DOHH2 (cell line): ENCODE data around the gene ATP10B.
"Not testable (repeated sequence)": the region's sequence is repeated elsewhere in the genome, so short reads cannot be mapped to it uniquely, and the experiment has no call there.

Source experiments
- H3F3A ChIP-seq: fragments of 200-600 bp; sonication (generic), shearing (Covaris generic); 2 replicates; pipeline ENCODE4 v1.6.0; 2016; ENCODE audit warnings: antibody characterized with exemption, mild to moderate bottlenecking; ENCODE audit not compliant: control insufficient read depth, insufficient read depth
- H3K27ac ChIP-seq: fragments of 200-600 bp; sonication (generic); 2 replicates; pipeline ENCODE4 v1.5.1; 2014; ENCODE audit warnings: low read depth, mild to moderate bottlenecking, low read length, moderate library complexity
- H3K27me3 ChIP-seq: fragments of 200-600 bp; sonication (generic); 2 replicates; pipeline ENCODE4 v1.6.1; 2014; ENCODE audit warnings: mild to moderate bottlenecking, low read length, mixed read lengths; ENCODE audit not compliant: control insufficient read depth
- H3K36me3 ChIP-seq: fragments of 200-600 bp; sonication (generic); 2 replicates; pipeline ENCODE4 v1.6.1; 2014; ENCODE audit warnings: mild to moderate bottlenecking, low read length, moderate library complexity, mixed read lengths; ENCODE audit not compliant: control insufficient read depth
- H3K4me1 ChIP-seq: fragments of 200-600 bp; sonication (generic); 2 replicates; pipeline ENCODE4 v1.6.1; 2014; ENCODE audit warnings: mild to moderate bottlenecking, low read length, mixed read lengths; ENCODE audit not compliant: control insufficient read depth
- H3K4me2 ChIP-seq: fragments of 200-600 bp; sonication (generic); 2 replicates; pipeline ENCODE4 v1.6.0; 2014; ENCODE audit warnings: mild to moderate bottlenecking, low read length, moderate library complexity
- H3K4me3 ChIP-seq: fragments of 200-600 bp; sonication (generic); 2 replicates; pipeline ENCODE4 v1.5.1; 2014; ENCODE audit warnings: mild to moderate bottlenecking, low read length, mixed read lengths
- H3K79me2 ChIP-seq: fragments of 200-600 bp; sonication (generic); 2 replicates; pipeline ENCODE4 v1.6.1; 2014; ENCODE audit warnings: mild to moderate bottlenecking, low read length, mixed read lengths; ENCODE audit not compliant: control insufficient read depth
- H3K9me2 ChIP-seq: fragments of 200-600 bp; sonication (generic); replicated peaks from 2 replicates; pipeline ENCODE4 v1.6.1; 2014; ENCODE audit warnings: mild to moderate bottlenecking, low read length, mixed read lengths; ENCODE audit not compliant: control insufficient read depth
- H3K9me3 ChIP-seq: fragments of 200-600 bp; sonication (generic); 2 replicates; pipeline ENCODE4 v1.6.1; 2014; ENCODE audit warnings: antibody characterized with exemption, low read length, mixed read lengths; ENCODE audit not compliant: control insufficient read depth, insufficient read depth
- H4K20me1 ChIP-seq: fragments of 200-600 bp; sonication (generic); 2 replicates; pipeline ENCODE4 v1.6.0; 2014; ENCODE audit warnings: low read depth, mild to moderate bottlenecking, antibody characterized with exemption, low read length, moderate library complexity; ENCODE audit not compliant: control insufficient read depth, insufficient read depth
- EZH2phosphoT487 ChIP-seq: fragments of 200-600 bp; sonication (generic); IDR thresholded peaks from 2 replicates; pipeline ENCODE4 v1.6.1; 2017; ENCODE audit warnings: borderline replicate concordance, mild to moderate bottlenecking, antibody characterized with exemption, low read length, moderate library complexity, mixed read lengths
- TF ChIP-seq, protein P1 (sequence below): fragments of 200-600 bp; sonication (generic); IDR thresholded peaks from one replicate; pipeline ENCODE4 v1.5.1; 2014; ENCODE audit warnings: antibody characterized with exemption, mild to moderate bottlenecking, low read depth, low read length; ENCODE audit not compliant: poor library complexity, severe bottlenecking

Gene ATP10B

DNA sequence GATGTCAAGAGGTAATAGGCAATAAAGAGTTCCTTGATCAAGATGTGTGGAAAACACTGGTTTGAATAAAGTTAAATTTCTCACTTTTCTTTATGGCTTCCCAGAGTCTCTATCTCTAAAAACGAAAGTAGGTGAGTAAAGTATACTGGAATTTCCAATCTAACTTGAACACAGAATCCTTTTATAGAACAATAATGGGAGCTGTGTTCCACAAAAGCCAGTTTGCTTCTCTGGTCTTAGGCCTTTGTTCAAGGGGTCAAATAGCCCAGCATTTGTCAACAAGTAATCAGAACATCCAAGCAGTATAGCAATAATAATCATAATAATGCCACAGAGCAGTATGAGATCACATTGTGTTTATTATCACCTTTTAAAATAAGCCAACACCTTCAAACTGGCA is 20.2 kb downstream of the ATP10B start:
- H3K27ac ChIP-seq = no peak overlapping the region
- H3K36me3 ChIP-seq = no peaks in the 10 kb centered on the region
- H3K4me2 ChIP-seq = no peak overlapping the region
- H3K79me2 ChIP-seq = no peaks in the 10 kb centered on the region
- H3K9me3 ChIP-seq = no peaks in the 10 kb centered on the region
- H3F3A ChIP-seq = no peaks in the 10 kb centered on the region
- H3K9me2 ChIP-seq = no peaks in the 10 kb centered on the region
- TF ChIP-seq, protein P1, sequence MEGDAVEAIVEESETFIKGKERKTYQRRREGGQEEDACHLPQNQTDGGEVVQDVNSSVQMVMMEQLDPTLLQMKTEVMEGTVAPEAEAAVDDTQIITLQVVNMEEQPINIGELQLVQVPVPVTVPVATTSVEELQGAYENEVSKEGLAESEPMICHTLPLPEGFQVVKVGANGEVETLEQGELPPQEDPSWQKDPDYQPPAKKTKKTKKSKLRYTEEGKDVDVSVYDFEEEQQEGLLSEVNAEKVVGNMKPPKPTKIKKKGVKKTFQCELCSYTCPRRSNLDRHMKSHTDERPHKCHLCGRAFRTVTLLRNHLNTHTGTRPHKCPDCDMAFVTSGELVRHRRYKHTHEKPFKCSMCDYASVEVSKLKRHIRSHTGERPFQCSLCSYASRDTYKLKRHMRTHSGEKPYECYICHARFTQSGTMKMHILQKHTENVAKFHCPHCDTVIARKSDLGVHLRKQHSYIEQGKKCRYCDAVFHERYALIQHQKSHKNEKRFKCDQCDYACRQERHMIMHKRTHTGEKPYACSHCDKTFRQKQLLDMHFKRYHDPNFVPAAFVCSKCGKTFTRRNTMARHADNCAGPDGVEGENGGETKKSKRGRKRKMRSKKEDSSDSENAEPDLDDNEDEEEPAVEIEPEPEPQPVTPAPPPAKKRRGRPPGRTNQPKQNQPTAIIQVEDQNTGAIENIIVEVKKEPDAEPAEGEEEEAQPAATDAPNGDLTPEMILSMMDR = no peak
- TF ChIP-seq EZH2phosphoT487 = no peak
- no peaks in the 10 kb centered on the region for H3K27me3 ChIP-seq
- H3K4me1 ChIP-seq = no peaks in the 10 kb centered on the region
- H4K20me1 ChIP-seq = no peaks in the 10 kb centered on the region
- H3K4me3 ChIP-seq = no peak overlapping the region

DNA sequence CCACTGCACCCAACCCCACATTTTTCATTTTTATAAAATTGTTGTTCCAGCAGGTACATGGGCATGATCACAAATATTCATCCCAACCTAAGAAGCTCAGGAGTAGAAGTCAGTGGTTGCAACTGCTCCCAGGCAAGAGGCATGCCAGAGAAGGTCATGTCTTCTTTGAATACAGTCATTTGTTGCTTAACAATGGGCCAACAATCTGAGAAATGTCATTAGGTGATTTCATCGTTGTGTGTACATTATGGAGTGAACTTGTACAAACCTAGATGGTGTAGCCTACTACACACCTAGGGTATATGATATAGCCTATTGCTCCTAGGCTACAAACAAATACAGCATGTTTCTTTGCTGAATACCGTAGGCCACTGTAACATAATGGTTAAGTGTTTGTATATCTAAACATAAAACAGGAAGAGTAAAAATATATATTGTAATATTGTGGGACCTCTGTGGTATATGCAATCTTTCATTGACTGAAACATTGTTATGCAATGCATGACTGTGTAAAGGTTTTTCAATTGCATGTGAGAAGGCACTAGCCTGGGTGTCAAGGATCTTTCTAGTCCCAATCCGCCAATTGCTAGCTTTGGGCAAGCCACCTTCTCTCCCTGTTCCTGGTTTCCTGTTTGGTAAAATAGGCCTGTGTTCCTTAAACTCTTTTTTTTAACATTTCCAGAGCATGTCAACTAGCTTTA is 27.6 kb downstream of the ATP10B start:
- Histone ChIP-seq H3K4me2 (no peak overlapping the region), H3F3A (no peaks in the 10 kb centered on the region), H3K79me2 (no peaks in the 10 kb centered on the region), H4K20me1 (no peaks in the 10 kb centered on the region), H3K27me3 (no peaks in the 10 kb centered on the region), H3K36me3 (no peaks in the 10 kb centered on the region), H3K27ac (no peak overlapping the region), H3K4me1 (no peaks in the 10 kb centered on the region), H3K9me2 (no peaks in the 10 kb centered on the region), H3K4me3 (no peak overlapping the region), H3K9me3 (no peaks in the 10 kb centered on the region)
- no peak for TF ChIP-seq EZH2phosphoT487
- TF ChIP-seq, protein P1 = no peak

DNA sequence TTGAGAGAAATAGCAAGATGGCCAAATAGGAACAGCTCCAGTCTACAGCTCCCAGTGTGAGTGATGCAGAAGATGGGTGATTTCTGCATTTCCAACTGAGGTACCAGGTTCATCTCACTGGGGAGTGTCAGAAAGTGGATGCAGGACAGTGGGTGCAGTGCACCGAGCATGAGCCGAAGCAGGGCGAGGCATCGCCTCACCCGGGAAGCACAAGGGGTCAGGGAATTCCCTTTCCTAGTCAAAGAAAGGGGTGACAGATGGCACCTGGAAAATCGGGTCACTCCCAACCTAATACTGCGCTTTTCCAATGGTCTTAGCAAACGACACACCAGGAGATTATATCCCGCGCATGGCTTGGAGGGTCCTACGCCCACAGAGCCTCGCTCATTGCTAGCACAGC is 39.0 kb downstream of the ATP10B start:
- not testable (repeated sequence) for H3K9me2 ChIP-seq, H3F3A ChIP-seq, H3K4me3 ChIP-seq, H3K27me3 ChIP-seq, H3K4me1 ChIP-seq, H3K79me2 ChIP-seq, H3K27ac ChIP-seq, H4K20me1 ChIP-seq, H3K9me3 ChIP-seq, H3K36me3 ChIP-seq, H3K4me2 ChIP-seq

DNA sequence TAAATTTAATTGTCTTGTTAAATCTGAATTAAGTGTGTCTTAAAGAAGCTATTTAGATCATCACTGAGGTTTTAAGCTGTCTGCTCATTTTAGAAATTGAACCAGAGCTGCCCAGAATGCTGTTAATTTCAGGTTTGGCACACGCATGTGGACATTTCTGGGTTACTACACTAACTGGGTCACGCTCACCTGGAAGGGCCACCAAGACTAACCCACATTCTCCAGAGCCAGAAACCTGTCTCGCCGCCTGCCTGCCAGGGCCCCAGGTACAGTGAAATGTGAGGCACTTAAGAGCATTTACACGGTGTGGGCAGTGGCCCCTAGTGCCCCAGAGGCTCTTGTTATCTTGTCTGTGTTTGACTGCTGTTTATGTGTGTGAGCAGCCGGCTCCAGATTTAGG is 46.6 kb downstream of the ATP10B start:
- H3K36me3 ChIP-seq = no peaks in the 10 kb centered on the region
- H3K4me1 ChIP-seq = no peaks in the 10 kb centered on the region
- H3K27me3 ChIP-seq = no peaks in the 10 kb centered on the region
- no peak overlapping the region for H3K4me3 ChIP-seq
- no peak for TF ChIP-seq EZH2phosphoT487
- TF ChIP-seq, protein P1 = no peak
- H4K20me1 ChIP-seq = no peaks in the 10 kb centered on the region
- H3K79me2 ChIP-seq = no peaks in the 10 kb centered on the region
- no peak overlapping the region for H3K4me2 ChIP-seq
- H3F3A ChIP-seq = no peaks in the 10 kb centered on the region
- H3K9me3 ChIP-seq = no peaks in the 10 kb centered on the region
- H3K27ac ChIP-seq = no peak overlapping the region
- H3K9me2 ChIP-seq = no peaks in the 10 kb centered on the region
